ENCODE results near the gene CFD. TPM values are rescaled to one million over a fixed set of nuclear protein-coding genes. Genes with fewer than 3 reads are reported as not detected.

Gene CFD
- total RNA-seq, 4 donors from 2014 or later, result 52.2 to 883 (median 129) TPM

- no peaks in the 10 kb centered on the region for H3K9me3 ChIP-seq
- peaks cover 10 to 41% (median 11%) of the 10 kb centered on the region in 3 donors for H3K4me1 ChIP-seq
- TF ChIP-seq, protein P1, sequence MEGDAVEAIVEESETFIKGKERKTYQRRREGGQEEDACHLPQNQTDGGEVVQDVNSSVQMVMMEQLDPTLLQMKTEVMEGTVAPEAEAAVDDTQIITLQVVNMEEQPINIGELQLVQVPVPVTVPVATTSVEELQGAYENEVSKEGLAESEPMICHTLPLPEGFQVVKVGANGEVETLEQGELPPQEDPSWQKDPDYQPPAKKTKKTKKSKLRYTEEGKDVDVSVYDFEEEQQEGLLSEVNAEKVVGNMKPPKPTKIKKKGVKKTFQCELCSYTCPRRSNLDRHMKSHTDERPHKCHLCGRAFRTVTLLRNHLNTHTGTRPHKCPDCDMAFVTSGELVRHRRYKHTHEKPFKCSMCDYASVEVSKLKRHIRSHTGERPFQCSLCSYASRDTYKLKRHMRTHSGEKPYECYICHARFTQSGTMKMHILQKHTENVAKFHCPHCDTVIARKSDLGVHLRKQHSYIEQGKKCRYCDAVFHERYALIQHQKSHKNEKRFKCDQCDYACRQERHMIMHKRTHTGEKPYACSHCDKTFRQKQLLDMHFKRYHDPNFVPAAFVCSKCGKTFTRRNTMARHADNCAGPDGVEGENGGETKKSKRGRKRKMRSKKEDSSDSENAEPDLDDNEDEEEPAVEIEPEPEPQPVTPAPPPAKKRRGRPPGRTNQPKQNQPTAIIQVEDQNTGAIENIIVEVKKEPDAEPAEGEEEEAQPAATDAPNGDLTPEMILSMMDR (IDR thresholded peaks at IDR 0.05), result no peak
- TF ChIP-seq POLR2A (IDR thresholded peaks at IDR 0.05), result no peak
- H3K4me3 ChIP-seq, result no peak overlapping the region
- H3K36me3 ChIP-seq, result peaks cover 8 to 46% (median 14%) of the 10 kb centered on the region in 3 donors
- WGBS, 2 donors, result 83 to 88% methylated on average over 14 of the region's 14 CpGs
- no peak for DNase-seq
- no peaks in the 10 kb centered on the region for H3K27me3 ChIP-seq
- H3K27ac ChIP-seq, result peak overlapping the region in 2 of 4 donors; percentile 5
- intact Hi-C loops (cut with DNase I), result no loop called here
Observed at GRCh38 chr19:902446-903226, 43.2 kb downstream of the CFD start.

GRCh38 chr19:903266-903797 lies 43.9 kb downstream of the CFD start:
- Histone ChIP-seq H3K4me3 (peak overlapping the region in 1 of 4 donors; percentile 12), H3K36me3 (peaks cover 8 to 42% (median 14%) of the 10 kb centered on the region in 3 donors), H3K4me1 (peaks cover 11 to 46% (median 11%) of the 10 kb centered on the region in 3 donors), H3K9me3 (no peaks in the 10 kb centered on the region), H3K27ac (peak overlapping the region in 2 of 4 donors; percentile 5), H3K27me3 (no peaks in the 10 kb centered on the region)
- 56 to 65% methylated on average over 8 to 11 of the region's 32 CpGs for WGBS, 2 donors
- intact Hi-C loops (cut with DNase I), result no loop called here
- TF ChIP-seq, protein P1 (IDR thresholded peaks at IDR 0.05), result no peak
- TF ChIP-seq POLR2A (IDR thresholded peaks at IDR 0.05), result no peak
- DNase-seq, result no peak

DNA sequence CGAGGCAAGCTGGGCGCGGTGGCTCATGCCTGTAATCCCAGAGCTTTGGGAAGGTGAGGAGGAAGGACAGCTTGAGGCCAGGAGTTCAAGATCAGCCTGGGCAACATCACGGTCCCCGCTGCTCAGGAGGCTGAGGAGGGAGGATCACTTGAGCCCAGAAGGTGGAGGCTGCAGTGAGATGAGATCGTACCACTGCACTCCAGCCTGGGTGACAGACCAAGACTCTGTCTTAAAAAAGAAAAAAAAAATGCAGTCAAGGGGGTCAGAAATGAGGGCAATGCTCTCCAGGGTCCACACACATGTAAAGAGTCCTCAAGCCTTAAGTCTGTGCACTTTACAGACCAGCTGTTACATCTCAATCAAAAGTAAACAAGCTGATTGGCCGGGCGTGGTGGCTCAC lies 45.1 kb downstream of the CFD start:
- WGBS, 2 donors, result 81 to 82% methylated on average over 8 of the region's 8 CpGs
- no peaks in the 10 kb centered on the region for H3K9me3 ChIP-seq
- intact Hi-C loops (cut with DNase I), result no loop called here
- no peak overlapping the region for H3K4me3 ChIP-seq
- H3K36me3 ChIP-seq, result peaks cover 0 to 29% (median 6%) of the 10 kb centered on the region in 3 donors
- DNase-seq, result no peak
- H3K27me3 ChIP-seq, result no peaks in the 10 kb centered on the region
- TF ChIP-seq, protein P1 (IDR thresholded peaks at IDR 0.05), result no peak
- no peak for TF ChIP-seq POLR2A (IDR thresholded peaks at IDR 0.05)
- peaks cover 21 to 59% (median 22%) of the 10 kb centered on the region in 3 donors for H3K4me1 ChIP-seq
- H3K27ac ChIP-seq, result no peak overlapping the region

- peaks cover 0 to 13% (median 0%) of the 10 kb centered on the region in 3 donors for H3K36me3 ChIP-seq
- H3K27ac ChIP-seq, result no peak overlapping the region
- H3K9me3 ChIP-seq, result no peaks in the 10 kb centered on the region
- 91 to 94% methylated on average over 6 to 7 of the region's 7 CpGs for WGBS, 2 donors
- H3K4me3 ChIP-seq, result no peak overlapping the region
- intact Hi-C loops (cut with DNase I), result no loop called here
- no peak for TF ChIP-seq POLR2A (IDR thresholded peaks at IDR 0.05)
- TF ChIP-seq, protein P1 (IDR thresholded peaks at IDR 0.05), result no peak
- H3K4me1 ChIP-seq, result peaks cover 23 to 63% (median 29%) of the 10 kb centered on the region in 3 donors
- H3K27me3 ChIP-seq, result no peaks in the 10 kb centered on the region
- DNase-seq, result no peak
Observed at GRCh38 chr19:906480-906879, 47.0 kb downstream of the CFD start.

- intact Hi-C loops (cut with DNase I), result no loop called here
- Histone ChIP-seq H3K27ac (peak overlapping the region; percentile 31 to 95 (median 63)), H3K27me3 (no peaks in the 10 kb centered on the region), H3K9me3 (no peaks in the 10 kb centered on the region), H3K4me3 (no peak overlapping the region), H3K4me1 (peaks cover 23 to 72% (median 32%) of the 10 kb centered on the region in 3 donors), H3K36me3 (peaks cover 0 to 5% (median 0%) of the 10 kb centered on the region in 3 donors)
- no peak for DNase-seq
- TF ChIP-seq, protein P1 (IDR thresholded peaks at IDR 0.05), result no peak
- TF ChIP-seq POLR2A (IDR thresholded peaks at IDR 0.05), result no peak
- no CpG with 5 or more reads among the region's 14 CpGs for WGBS, 2 donors
Observed at GRCh38 chr19:907183-907853, 47.9 kb downstream of the CFD start.

Data from esophagus squamous epithelium (tissue), 5 donors.